ENCODE data around the gene ABHD11. TPM values are rescaled to one million over a fixed set of nuclear protein-coding genes. Genes with fewer than 3 reads are reported as not detected.

The ABHD11 gene
- total and polyA plus RNA-seq, 9 of the 15 experiments (the other 6 are each of a cell fraction or from before 2014, with no cell fraction given) = 7.7 to 44.2 (median 18.9) TPM

GRCh38 chr7:73738220-73738611, 386 bp downstream of the ABHD11 start (continued):
- TF ChIP-seq PTRF (tag; IDR thresholded peaks at IDR 0.05) (no peak), MTA2 (IDR thresholded peaks at IDR 0.05; ENCODE audit: low read depth) (no peak), HLTF (IDR thresholded peaks at IDR 0.05) (peak; percentile 69; the same call in 1 of the 2 replicates), BRD9 (IDR thresholded peaks at IDR 0.05; ENCODE audit: low read depth, partially characterized antibody) (peak; percentile 46), ZNF830 (CRISPR knock-in tag; IDR thresholded peaks at IDR 0.05) (peak; percentile 79; the same call in 1 of the 2 replicates), POU5F1 (IDR thresholded peaks at IDR 0.05; ENCODE audit: borderline replicate concordance, low read depth, low read length, partially characterized antibody) (no peak), KLF16 (IDR thresholded peaks at IDR 0.05) (no peak), NFRKB (IDR thresholded peaks at IDR 0.05; ENCODE audit: low read depth) (peak; percentile 33; the same call in 1 of the 2 replicates), ZBTB26 (CRISPR knock-in tag; IDR thresholded peaks at IDR 0.05) (no peak), CBFB (CRISPR knock-in tag; IDR thresholded peaks at IDR 0.05) (no peak), NEUROD1 (IDR thresholded peaks at IDR 0.05; ENCODE audit: borderline replicate concordance, low read depth, low read length, partially characterized antibody) (no peak), PTBP1 (IDR thresholded peaks at IDR 0.05; ENCODE audit: low read depth, low read length) (no peak), ZNF589 (CRISPR knock-in tag; IDR thresholded peaks at IDR 0.05; ENCODE audit: low read depth) (no peak), FIP1L1 (IDR thresholded peaks at IDR 0.05; ENCODE audit: low read depth, low read length, poor library complexity, severe bottlenecking) (no peak), NCOA1 (IDR thresholded peaks at IDR 0.05; ENCODE audit: low read depth) (no peak), ZNF3 (CRISPR knock-in tag; IDR thresholded peaks at IDR 0.05) (no peak), MYBL2 (IDR thresholded peaks at IDR 0.05; ENCODE audit: low read depth) (no peak), MYBL2 (CRISPR knock-in tag; IDR thresholded peaks at IDR 0.05; ENCODE audit: borderline replicate concordance) (no peak), ZBTB40 (IDR thresholded peaks at IDR 0.05) (peak; percentile 66), ZBTB40 (CRISPR knock-in tag; IDR thresholded peaks at IDR 0.05) (no peak), TEAD1 (CRISPR knock-in tag; IDR thresholded peaks at IDR 0.05) (0 out of 4 replicates have a peak, but pooled peaks of 1 of the 2 experiments have one; percentile 1), PHF8 (IDR thresholded peaks at IDR 0.05; ENCODE audit: borderline replicate concordance, low read length) (no peak)

Measured in K562 (cell line).